Tongue (tissue), 2 donors: ENCODE data around the gene BRD3OS. TPM values are rescaled to one million over a fixed set of nuclear protein-coding genes. Genes with fewer than 3 reads are reported as not detected.
"Not testable (repeated sequence)": the region's sequence is repeated elsewhere in the genome, so short reads cannot be mapped to it uniquely, and the experiment has no call there.

Experiments
- DNase-seq: peaks from one replicate; pipeline ENCODE4 v3.0.0-alpha.2; 2015
- total RNA-seq: library from RNA; depleted of rRNA; stranded (reverse); fragments of >200 nt; gene quantifications from one replicate; pipeline ENCODE4 v1.2.3, GENCODE V29; 2014

Gene BRD3OS
- total RNA-seq, 1 donor from 2014 or later, result 11.1 TPM

DNA sequence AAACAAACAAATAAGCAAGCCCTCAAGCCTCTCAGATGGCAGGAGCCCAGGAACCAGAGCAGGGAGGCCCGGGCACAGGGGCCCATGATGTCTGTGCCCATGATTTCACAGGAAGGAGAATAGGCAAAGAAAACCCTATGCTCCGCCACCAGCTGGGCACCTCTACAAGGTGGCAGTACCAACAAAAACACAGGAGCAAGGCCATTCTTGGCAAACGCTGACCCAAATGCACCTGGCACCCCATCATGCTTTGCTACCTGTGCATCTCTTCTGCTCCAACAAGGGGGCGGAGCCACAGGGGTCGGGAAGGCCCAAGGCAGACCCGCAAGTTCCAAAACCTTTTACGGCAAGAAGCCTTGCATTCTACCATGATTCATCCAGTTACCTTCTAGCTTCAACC lies 39.4 kb downstream of the BRD3OS start:
- DNase-seq, result no peak

DNA sequence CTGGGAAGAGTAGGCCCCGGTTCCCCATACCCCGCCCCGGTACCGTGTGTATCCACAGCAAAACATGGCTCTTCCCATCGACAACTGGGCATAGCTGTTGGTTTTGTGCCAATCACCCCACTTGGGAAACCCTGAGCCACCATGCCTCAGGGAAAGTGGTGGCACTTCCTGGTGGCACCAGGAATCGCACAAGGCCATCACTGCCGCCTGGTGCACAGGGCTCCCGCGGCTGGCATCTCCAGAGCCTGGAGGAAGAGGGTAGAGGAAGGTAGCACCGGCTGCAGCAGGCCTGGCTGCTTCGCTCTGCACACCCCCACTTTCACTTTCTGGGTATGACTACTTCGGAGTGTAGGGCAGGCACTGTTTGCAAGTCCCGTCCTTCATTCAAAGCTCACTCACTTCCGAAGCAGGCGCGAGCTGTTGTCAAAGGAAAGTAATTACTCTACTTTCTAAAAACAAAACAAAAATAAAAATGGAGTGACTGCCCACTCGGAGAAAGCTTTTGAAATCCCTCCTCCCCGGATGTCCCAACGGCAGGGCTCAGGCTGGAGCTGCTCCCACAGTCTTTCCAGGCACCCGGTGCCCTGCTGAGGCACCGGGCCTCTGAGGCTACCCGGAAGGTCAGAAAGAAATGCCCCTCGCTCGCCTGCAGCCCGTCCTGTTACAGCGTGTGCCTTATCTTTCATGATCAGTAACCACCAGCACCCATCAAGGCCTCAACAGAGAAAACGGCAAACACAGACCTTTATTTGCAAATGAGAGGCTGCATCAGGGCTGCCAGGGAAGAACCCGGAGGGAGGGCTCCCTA lies 40.5 kb downstream of the BRD3OS start:
- DNase-seq, result no peak

DNA sequence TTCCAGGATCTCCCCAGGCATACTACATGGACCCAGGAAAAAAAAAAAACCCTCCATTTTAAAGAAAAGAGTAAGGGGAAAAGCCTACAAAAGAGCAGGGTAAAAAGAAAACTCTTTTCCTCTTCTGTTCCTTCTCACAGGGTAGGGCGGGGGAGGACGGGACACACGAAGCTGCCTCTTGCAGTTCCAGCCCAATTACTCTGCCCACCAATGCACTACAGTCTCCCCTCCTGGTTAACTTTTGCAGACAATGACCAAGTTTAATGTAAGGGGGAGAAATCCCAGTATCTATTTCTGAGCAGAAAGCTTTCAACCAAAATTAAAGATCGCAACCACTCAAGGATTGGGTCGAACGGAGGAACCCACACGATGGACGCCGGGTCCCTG lies 41.2 kb downstream of the BRD3OS start:
- DNase-seq, result peak; percentile 56

DNA sequence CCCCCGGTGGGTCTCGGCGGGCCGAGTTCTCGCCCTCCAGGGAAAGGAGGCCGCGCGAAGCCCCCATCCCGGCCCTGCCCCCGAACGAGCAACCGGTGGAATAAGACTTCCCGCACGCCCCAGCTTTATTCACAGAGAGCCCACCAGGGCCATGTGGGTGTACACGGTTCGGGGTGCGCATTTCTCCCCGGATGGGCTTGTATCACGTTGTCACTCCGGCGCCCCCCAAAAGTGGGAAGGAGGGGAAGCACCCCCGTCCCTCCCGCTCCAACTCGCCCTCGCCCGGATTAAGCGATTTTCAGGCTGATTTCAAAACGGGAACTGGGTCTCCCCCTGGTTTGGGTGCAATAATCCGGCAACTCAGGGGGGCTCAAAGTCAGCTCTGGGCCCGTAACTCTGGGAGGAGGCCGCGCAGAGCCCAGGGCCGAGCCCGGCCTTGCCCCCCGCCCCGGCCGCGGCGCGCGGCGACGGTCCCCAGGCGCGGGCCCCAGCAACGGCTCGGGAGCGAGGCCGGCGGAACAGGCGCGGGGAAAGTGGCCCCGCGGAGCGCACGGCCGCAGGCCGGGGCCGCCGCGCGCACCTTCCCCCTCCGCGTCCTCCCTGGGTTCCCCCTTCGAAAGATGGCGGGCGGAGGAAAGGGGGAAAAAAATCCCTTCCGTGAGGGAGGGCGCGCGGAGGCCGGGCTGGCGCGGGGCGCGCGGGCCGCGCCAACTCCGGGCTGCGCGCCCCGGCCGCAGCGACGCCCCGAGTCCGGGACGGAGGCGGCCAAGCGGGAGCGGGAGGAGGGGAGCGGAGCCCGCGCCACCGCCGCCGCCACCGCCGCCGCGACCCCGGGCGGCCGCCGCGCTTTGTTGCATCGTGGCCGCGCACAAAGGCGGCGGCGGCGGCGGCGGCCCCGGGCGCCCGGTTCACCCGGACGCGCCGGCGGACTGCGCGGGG lies 41.9 kb downstream of the BRD3OS start:
- DNase-seq, result peak; percentile 66

DNA sequence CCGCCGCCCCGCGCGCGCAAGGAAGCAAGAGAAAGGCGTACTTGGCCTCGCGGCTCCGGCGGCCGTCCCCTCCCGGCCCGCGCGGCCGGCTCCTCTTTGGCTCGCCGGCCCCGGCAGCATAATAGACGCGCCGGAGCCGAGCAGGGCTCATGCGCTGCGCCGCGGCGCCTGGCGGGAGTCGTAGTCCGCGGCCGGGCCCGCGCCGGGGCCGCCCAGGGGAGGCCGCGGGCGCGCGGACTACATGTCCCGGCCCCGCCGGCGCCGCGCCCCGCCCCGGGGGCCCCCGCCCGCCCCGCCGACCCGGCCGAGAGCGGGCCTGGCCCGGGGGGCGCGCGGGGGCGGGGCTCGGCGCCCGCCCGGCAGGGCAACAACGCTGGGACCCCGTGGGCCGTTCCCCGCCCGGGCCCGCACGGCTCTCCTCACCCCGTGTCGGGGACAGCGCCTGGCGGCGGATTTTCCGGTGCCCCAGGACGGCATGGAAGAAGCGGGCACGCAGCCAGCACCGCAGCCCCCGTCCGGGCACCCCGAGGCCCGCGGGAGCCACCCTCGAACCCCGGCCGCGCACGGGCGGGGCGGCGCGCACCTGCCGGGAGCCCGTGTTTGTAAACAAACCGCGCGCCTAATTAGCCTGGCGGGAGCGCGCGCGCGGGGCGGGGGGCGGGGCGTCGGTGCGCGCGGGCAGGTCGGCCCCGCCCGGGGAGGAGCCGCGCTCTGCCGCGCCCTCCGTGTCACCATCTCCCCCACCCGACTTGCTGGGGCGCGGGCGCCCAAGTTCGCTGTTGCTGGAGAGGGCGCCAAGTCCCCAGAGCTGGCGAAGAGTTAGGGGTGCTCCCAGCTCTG lies 42.8 kb downstream of the BRD3OS start, which contains the start of gene BRD3:
BRD3 (minus strand) TSS at position 123 of the 840 bp plus-strand sequence. CDS start 14,549 bp downstream, outside the sequence.
- peak; percentile 97 for DNase-seq

DNA sequence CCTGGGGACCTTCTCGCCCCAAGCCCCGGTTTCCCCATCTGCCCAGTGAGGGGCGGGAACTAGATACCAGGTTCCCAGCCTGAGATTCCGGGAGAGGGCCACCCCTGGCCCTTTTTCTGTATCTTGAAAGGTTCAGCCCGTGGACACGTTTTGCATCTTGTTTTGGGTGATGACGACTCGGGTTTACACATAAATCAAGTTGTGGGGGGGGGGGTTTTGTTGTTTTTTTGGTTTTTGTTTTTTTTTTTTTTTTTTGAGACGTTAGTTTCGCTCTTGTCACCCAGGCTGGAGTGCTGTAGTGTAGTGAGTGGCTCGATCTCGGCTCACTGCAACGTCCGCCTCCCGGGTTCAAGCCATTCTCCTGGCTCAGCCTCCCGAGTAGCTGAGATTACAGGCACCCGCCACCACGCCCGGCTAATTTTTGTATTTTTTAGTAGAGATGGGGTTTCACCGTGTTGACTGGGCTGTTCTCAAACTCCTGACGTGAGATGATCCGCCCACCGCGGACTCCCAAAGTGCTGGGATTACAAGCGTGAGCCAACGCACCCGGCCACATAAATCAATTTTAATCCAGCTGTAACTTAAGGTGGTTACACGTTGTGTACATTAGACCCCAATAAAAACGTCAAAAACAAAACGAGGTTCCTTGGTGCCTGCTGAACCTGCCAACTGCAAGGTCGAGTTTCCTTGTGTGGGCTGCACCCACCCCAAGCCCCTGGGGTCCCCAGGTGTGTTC lies 43.6 kb downstream of the BRD3OS start:
- no peak for DNase-seq

DNA sequence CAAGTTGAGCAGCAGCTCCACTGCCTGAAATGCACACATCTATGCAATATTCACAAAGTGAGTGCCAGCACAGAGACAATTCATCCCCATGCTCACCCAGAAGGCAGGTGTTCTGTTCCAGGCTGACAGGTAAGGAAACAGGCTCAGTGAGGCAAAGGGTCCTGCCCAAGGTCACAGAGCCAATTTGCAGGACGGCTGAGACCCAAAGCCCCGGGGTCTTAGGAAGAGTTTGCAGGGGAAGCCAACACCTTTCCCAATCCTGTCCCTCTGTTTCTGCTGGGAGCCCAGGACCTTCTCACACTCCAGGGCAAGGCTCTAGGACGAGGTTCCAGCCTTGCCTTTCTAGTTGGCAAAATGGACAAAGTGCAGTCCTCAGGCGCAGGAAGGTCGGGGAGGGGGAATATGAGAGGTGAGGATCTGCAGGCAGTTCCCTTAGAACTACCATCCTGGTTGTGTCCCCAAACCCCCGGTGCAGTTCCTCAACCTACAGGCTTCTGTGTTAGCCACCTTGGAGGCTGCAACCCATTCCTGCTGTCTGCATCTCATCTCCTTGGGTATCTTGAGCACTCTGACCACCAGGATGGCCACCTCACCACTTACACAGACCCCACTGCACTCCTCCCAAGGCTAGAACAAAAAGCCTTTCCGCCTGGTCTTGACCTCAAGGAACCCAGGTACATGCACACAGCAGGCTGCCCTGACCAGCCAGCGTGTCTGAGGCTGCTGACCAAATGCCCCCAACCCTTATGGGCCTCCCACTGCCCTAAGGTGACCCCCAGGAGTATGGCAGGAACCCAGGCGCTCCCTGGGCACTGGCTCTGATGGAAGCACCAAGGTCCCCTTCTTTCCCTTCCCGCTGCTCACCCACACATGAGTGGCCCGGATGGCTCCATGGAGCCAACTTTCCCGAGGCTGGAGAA lies 44.5 kb downstream of the BRD3OS start:
- DNase-seq, result no peak

DNA sequence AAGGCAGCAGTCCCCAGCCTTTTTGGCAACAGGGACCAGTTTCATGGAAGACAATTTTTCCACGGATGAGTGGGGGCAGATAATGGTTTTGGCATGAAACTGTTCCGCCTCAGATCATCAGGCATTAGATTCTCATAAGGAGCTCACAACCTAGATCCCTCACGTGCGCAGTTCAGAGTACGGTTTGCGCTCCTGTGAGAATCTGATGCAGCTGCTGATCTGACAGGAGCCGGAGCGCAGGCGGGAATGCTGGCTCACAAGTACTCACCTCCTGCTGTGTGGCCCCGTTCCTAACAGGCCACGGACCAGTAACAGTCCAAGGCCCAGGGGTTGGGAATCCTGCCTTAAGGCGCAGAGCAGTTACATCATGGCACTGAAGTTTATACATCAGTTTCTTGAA lies 45.9 kb downstream of the BRD3OS start:
- DNase-seq, result no peak

DNA sequence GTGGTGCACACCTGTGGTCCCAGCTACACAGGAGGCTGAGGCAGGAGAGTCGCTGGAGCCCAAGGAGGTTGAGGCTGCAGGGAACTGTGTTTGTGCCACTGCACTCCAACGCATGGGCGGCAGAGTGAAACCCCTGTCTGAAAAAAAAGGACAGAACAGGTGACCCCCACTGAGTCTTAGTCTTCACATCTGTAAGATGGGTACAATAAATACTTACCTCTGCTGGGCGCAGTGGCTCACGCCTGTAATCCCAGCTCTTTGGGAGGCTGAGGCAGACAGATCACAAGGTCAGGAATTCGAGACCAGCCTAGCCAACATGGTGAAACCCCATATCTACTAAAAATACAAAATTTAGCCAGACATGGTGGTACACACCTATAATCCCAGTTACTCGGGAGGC lies 47.4 kb downstream of the BRD3OS start:
- not testable (repeated sequence) for DNase-seq

DNA sequence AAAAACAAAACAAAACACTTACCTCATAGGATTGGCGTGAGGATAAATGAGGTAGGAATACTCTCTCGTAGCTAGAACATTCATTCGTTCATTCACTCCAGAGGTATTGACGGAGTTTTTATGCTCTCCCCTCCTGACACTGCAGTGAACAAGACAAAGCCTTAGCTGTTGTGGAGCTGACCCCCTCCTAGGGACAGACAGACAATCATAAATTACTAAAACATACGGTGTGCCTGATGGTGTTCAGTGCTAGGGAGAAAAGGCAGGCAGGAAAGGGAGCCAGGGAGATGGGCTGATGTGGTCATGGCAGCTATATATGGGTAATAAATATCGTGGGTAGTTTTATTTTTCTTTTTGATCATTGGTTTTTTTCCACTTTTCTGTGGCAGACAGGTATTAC lies 48.2 kb downstream of the BRD3OS start:
- no peak for DNase-seq

DNA sequence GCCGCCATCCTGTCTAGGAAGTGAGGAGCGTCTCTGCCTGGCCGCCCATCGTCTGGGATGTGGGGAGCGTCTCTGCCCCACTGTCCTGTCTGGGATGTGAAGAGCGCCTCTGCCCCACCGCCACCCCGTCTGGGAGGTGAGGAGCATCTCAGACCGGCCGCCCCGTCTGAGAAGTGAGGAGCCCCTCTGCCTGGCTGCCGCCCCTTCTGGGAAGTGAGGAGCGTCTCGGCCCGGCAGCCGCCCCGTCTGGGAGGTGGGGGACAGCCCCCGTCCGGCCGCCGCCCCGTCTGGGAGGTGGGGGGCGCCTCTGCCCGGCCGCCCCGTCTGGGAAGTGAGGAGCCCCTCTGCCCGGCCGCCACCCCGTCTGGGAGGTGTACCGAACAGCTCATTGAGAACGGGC lies 50.4 kb downstream of the BRD3OS start:
- DNase-seq, result not testable (repeated sequence)

DNA sequence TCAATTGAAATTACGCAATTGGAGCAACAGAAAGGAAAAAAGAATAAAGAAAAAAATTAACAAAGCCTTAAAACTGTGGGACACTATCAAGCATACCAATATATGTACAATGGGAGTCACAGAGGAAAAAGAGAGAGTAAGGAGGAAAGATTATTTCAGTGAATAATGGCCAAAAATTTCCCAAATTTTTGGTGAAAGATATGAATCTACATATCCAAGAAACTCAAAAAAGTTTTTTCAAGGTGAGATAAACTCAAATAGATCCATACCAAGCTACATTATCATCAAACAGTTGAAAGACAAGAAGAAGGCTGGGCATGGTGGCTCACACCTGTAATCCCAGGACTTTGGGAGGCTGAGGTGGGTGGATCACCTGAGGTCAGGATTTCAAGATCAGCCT lies 51.4 kb downstream of the BRD3OS start:
- DNase-seq, result no peak

Other genes with a start within 250 kb of the BRD3OS start
- 15.7 TPM for gene VAV2, start 33.2 kb upstream of the BRD3OS start, total RNA-seq
- gene BRD3, start 42.5 kb downstream of the BRD3OS start, total RNA-seq, result 34.8 TPM
- 37.5 TPM for gene WDR5, start 110.6 kb downstream of the BRD3OS start, total RNA-seq
- gene RNU6ATAC, start 139.1 kb downstream of the BRD3OS start, total RNA-seq, result not detected